Lower leg skin (tissue), 3 donors: ENCODE results near the gene ICOS.

Source experiments
- POLR2A ChIP-seq, 2 donors: fragments of 450-650 bp; IDR thresholded peaks; one replicate each; pipeline ENCODE4 v1.6.1; 2016 to 2017; ENCODE audit warnings: antibody characterized with exemption in 2 of 2, mild to moderate bottlenecking in 1 of 2, moderate library complexity in 1 of 2
- TF ChIP-seq, protein P1 (sequence below), 3 donors: fragments of 450-650 bp; IDR thresholded peaks; one replicate each; pipeline ENCODE4 v1.5.1; 2016; ENCODE audit warnings: antibody characterized with exemption in 3 of 3, mild to moderate bottlenecking in 3 of 3, moderate library complexity in 2 of 3

DNA sequence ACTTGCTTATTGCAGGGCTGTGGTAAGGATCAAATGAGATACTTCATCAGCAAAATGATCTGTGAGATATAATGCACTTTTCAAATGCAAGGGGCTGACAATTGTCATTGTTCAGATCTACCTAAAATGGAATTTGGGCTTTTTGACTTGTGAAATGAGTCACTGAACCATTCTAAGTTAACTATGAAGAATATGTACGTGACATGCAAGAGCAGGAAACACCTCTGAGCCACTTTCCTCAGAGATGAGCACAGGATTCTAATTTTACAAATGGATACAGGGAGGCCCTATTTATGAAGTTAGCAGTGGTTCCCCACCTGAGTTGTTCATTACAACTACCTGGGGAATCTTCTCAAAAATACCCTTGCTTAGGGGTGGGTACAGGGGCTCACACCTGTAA lies 42.3 kb upstream of the ICOS start:
- TF ChIP-seq, protein P1, sequence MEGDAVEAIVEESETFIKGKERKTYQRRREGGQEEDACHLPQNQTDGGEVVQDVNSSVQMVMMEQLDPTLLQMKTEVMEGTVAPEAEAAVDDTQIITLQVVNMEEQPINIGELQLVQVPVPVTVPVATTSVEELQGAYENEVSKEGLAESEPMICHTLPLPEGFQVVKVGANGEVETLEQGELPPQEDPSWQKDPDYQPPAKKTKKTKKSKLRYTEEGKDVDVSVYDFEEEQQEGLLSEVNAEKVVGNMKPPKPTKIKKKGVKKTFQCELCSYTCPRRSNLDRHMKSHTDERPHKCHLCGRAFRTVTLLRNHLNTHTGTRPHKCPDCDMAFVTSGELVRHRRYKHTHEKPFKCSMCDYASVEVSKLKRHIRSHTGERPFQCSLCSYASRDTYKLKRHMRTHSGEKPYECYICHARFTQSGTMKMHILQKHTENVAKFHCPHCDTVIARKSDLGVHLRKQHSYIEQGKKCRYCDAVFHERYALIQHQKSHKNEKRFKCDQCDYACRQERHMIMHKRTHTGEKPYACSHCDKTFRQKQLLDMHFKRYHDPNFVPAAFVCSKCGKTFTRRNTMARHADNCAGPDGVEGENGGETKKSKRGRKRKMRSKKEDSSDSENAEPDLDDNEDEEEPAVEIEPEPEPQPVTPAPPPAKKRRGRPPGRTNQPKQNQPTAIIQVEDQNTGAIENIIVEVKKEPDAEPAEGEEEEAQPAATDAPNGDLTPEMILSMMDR (IDR thresholded peaks at IDR 0.05), result no peak
- no peak for TF ChIP-seq POLR2A (IDR thresholded peaks at IDR 0.05)
